T1000 (cell line): Measurements from ENCODE around the gene FBF1.

Experiments used
- DNase-seq: peaks from one replicate; lab custom pipeline; 2025; ENCODE audit warnings: mixed read lengths; lab: John Stamatoyannopoulos, UW

Gene FBF1

GRCh38 chr17:75950421-75950820 is 9.6 kb upstream of the FBF1 start:
- no peak for DNase-seq

DNA sequence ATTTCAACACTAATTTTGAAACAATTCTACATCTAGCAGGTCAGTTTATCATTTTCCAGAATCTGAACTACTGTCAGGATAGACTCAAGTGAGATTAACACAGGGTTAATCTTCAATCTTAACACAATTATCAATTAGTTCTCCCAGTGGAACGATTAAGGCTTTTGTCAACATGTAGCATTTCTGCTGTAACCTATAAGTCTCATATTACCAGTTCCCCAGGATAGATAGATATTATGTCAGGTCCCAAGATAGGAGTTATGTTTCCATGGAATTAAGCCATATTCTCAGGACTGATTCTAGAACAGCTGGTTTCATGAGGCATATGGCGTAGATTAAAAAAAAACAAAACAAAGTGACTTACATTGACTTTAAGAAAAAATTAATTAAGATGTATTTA is 4.4 kb upstream of the FBF1 start:
- no peak for DNase-seq

DNA sequence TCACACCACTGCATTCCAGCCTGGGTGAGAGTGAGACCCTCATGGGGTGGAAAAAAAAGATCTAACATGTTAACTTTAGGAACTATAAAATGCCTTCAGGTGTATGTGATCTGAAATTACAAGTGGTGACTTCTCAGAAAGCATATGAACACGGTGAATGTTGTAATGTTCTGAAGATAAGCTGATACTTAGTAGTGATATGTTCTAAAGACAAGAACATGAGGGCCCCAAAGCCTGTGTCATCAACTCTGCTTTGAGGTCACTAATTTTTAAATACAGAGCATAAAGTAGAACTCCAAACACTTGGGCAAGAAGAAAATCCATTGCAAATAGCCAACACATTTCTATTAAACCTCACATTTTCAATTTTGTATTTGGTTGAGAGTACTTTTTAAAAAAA is 2.6 kb upstream of the FBF1 start:
- DNase-seq = no peak

DNA sequence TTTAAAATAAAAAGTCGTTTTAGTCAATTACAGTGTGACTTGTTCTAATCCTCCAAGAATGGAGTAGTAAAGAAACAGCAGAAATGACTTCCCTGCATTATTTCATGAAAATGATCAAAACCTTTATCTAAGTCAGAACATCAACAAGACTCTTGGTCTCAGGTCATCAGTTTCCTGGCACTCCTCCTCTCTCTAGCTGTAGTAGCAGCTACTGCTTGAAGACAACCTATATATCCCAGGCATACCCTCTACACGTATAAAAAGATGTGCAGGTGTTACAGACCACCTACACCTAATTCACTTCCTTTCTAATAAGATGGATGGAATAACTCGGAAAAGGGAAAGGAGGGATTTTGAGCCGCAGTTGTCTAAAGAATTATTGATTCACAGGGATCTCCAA is 1.6 kb upstream of the FBF1 start:
- DNase-seq = no peak

DNA sequence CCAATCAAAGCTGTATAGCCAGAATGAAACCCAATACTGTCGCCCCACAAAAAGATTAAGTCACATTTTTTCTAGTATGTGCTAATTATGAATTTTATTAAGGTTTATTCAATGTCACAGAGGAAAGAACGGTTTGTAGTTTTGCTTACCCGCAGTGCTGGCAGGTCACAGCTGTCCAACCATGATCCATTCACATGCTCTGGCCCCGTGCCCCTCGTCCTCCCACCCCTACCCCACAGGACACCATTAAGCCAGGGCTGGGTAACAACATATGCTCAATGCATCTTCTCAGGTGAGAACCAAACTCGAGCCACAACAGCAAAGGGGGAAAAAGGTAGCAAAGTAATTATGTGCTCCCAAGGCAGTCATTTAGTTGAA is 589 bp upstream of the FBF1 start:
- DNase-seq = no peak

- DNase-seq = no peak
Observed at GRCh38 chr17:75937652-75938051, 3.2 kb downstream of the FBF1 start.

- DNase-seq = no peak
Observed at GRCh38 chr17:75933808-75934207, 7.0 kb downstream of the FBF1 start.

GRCh38 chr17:75932852-75933251 is 8.0 kb downstream of the FBF1 start:
- no peak for DNase-seq

DNA sequence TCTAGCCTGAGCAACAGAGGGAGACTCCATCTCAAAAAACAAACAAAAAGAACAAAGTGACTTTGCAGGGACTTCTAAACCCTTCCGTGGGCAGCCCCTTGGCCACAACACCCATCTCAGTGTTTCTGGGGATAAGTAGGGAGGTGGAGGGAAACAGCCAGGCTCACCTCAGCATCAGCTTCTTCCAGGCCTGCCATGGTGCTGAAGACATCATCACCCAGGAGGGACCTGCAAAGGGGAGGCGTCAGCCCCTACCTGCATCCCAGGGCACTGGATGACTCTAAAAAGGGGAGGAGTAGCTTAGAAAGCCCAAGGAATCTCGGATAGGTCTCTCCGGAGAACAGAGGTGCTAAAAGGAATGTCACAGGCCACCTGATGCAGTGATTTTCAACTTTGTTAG is 9.8 kb downstream of the FBF1 start:
- DNase-seq = no peak

DNA sequence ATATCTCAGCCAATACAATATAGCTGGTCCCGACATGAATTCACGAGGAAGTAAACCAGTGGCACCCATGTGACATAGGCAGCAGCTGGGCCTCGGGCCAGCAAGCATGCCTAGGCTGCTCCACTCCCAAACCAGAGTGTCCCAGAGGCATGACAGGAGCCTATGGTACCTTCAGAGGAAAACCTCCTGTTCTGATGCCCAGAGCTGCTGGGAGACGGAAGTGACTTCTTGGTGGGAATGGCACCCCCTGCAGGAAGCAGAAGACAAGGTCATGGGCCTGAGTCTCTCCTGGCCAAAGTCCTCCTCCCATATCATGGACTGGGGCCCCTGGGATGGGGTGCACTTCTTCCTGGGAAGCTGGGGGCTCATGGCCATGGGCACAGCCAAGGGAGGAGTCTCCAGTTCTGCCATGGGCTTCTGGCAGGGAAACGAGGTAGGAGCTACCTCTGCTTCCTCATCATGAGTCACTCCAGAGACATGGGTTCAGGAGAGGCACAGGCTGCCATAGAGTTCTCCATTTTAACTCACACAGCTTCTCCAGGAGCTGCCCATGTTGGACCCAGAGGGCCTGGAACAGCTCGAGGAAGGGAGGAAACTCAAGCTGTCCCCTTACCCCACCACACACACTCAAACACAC is 13.4 kb downstream of the FBF1 start:
- DNase-seq = no peak

DNA sequence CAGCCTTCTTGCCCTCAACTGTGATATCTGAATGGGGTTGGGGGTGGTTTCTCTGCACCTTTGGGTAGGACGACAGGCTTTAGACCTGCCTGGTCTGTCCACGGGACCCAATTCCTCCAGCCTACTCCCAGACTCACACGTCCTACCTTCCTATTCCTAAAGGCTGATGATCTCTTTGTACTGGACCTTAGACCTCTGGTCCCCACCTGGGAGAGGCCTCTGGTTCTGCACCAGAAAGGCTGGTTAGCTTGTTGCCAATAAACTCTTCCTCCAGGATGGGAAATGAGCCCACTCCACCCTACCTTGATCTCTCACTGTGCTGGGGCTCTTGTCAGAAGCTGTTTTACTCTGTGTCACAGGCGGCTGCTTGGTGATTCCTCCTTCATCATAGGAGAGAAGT is 14.4 kb downstream of the FBF1 start:
- no peak for DNase-seq

GRCh38 chr17:75925912-75926311 is 14.9 kb downstream of the FBF1 start:
- no peak for DNase-seq

DNA sequence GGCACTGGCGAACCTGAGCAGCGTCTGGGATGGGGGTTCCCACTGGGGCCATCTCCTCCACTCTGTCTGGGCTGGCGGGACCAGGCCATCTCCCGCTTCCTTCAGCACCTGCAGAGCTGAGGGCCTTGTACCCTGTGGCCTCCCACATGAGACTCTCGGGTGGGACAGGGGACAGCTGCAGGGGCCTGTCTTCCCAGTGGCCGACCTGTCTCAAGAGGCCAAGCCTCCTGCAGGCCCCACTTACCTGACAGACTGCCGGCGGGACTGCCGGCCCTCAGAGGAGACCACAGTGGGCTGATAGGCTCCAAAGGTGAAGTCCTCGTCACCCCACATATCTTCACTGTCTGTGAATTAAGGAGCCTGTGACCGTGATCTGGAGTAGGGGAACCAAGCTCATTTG is 15.7 kb downstream of the FBF1 start:
- DNase-seq = no peak

DNA sequence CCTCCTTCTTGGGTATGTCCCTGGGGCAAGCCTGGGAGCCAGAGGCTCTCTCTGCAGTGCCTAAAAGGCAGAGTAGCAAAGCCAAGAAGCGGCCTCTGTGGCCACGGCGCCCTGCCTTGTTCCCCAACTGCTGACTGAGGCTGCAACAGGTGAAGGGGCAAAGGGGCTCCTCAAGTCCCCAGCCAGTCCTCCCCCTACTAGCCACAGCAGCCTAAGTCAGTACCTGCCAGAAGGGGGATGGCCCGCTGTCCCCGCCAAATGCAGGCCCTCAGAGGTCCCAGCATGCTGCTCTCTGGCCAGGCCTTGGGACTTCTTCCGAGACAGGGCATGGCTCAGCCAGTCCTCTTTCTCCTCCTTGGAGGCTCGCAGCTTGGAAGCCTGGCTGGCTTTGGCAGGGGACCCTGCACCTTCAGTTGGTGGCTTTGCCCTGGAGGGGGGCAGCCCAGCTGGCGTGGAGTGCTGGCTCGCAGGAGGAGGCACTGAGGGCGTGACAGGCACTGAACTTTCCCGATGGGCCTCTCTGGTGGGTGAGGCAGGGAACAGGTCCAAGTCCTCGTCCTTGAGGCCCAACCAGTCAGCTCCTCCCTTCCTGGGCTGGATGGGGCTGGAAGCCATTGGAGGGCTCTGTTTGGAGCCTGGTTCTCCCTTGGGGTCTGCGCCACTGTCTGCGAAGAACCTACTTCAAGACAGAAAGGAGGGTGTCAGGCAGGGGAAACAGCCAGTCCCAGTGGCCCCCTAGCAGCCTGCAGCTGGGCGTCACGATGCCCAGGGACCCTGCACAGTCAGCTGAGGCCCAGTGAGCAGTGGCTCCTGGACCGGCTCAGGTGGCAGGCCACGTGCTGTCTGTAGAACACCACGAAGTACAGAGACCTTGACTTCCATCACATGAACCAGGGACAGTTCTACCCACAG is 17.6 kb downstream of the FBF1 start:
- no peak for DNase-seq

DNA sequence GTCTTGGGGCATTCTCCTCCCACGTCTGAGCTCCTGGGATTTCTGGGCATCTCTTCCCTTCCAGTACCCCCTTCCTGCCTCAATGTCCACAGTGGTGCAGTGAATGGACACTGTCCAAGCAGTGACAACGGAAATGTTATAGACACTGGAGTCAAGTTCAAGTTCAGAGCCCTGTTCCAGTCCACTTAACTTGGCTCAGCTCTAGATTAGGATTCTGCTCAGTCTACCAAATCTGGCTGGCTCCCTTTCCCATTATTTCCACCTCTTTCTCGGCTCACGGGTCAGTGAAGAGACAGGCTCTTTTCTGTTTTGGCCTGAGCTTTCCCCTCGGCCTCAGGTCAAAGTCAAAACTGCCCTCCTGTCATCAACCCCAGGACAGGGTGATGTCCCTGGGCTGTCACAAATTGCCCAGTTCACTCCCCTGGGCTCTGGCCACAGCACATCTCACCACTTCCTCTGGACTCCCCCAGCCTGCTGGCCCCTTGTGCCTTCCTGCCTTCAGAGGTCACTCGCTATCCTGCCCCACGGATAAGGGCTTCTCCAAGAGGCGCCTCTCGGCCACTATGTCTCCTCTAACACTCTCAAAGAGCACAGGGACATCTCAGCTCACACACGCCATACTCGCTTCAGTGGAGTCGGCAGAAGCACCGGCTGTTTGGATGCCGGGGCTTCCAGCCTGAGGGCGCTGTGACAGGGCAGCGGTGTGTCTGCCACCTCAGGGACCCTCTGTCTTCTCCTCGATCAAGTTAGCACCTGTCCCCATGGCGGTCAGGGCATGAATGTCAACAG is 18.5 kb downstream of the FBF1 start:
- no peak for DNase-seq

- no peak for DNase-seq
Observed at GRCh38 chr17:75921596-75921995, 19.2 kb downstream of the FBF1 start.

DNA sequence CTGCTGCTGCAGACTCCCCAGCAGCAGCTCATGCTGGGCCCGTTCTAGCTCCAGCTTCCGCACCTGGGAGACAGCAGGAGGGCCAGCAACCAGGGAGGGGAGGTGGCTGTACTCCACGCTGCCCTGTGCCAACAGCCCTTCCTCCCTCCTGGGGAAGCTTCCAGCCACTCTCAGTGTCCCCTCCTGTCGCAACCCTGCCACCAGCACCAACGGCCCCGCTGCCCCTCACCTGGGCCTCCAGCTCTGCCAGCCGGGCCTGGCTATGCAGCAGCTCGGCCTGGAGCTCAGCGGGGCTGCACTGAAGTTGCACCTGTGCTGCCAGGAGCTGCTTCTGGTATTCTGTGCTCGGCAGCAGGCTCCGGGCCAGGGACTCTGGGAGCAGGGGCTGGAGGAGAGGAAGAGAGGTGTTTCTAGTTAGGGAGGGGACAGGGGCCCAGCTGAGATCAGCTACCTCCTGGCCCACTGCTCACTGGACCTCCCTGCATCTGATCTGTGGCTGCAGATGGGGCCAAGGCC is 20.7 kb downstream of the FBF1 start:
- no peak for DNase-seq

- DNase-seq = no peak
Observed at GRCh38 chr17:75919611-75920010, 21.2 kb downstream of the FBF1 start.

- no peak for DNase-seq
Observed at GRCh38 chr17:75917917-75918445, 22.9 kb downstream of the FBF1 start.

GRCh38 chr17:75917141-75917916 is 23.5 kb downstream of the FBF1 start:
- DNase-seq = no peak

GRCh38 chr17:75915268-75915667 is 25.6 kb downstream of the FBF1 start:
- DNase-seq = no peak
